ENCODE data around the gene PYROXD2.

DNA sequence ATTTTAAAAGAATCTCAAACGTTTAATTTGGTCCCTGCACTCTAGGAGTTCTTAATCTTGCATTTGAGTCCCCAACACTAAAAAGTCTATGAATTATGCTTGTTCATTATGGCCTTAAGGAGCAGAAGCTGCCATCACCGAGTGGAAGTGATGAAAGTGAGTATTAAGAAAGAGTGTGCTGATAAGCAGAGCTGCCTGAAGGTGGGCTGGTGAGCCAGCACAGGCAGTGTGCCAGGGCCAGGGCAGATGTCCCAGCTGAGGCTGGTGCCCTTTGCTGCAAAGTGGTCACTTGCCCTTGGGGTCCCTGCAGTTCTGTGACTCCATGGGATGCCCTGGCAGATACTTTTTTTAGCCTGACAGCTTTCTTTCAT, 74.1 kb downstream of the PYROXD2 start:
- no peak for TF ChIP-seq EZH2 (IDR thresholded peaks at IDR 0.05; ENCODE audit: insufficient read depth, poor library complexity, severe bottlenecking)
- no peak for TF ChIP-seq EZH2phosphoT487 (IDR thresholded peaks at IDR 0.05; ENCODE audit: insufficient read depth, low read depth)
